IMR-90 (cell line): Measurements from ENCODE around the gene SEC23A. TPM values are rescaled to one million over a fixed set of nuclear protein-coding genes. Genes with fewer than 3 reads are reported as not detected.
"Not testable (repeated sequence)": the region's sequence is repeated elsewhere in the genome, so short reads cannot be mapped to it uniquely, and the experiment has no call there.

ENCODE experiments used
- ATAC-seq: fragments of 200-7000 bp; cut with Tn5 transposase; 2 replicates; pipeline ENCODE4 v1.9.1; 2020; ENCODE audit warnings: low read depth, mild to moderate bottlenecking, moderate library complexity
- BruUV-seq: library from RNA; stranded (reverse); fragments of 400-500 nt; replicated peaks from 2 replicates; lab custom pipeline; 2021; lab: Mats Ljungman, UMichigan
- CTCF ChIA-PET: fragments of 300-600 bp; formaldehyde crosslinking; extraction: SDS; loops from one replicate; lab custom pipeline; 2021; ENCODE audit warnings: antibody characterized with exemption; lab: Yijun Ruan, JAX
- POLR2A ChIA-PET: fragments of 300-600 bp; sonication (Branson Sonifier 250); formaldehyde crosslinking; loops from one replicate; lab custom pipeline; 2022; ENCODE audit warnings: antibody characterized with exemption; ENCODE audit not compliant: unreplicated experiment; lab: Charles Lee
- DNase-seq: peaks from one replicate; pipeline ENCODE4 v3.0.0; 2013
- H2AFZ ChIP-seq: replicated peaks from 2 replicates; pipeline ENCODE3; 2013; ENCODE audit warnings: low read length, mild to moderate bottlenecking; ENCODE audit not compliant: poor library complexity
- H2AK5ac ChIP-seq: 2 replicates; pipeline ENCODE4 v1.6.1; 2013; ENCODE audit warnings: low read depth, low read length, inconsistent platforms
- H2AK9ac ChIP-seq: replicated peaks from 2 replicates; pipeline ENCODE3; 2013; ENCODE audit warnings: mild to moderate bottlenecking, low read depth, low read length, moderate library complexity; ENCODE audit not compliant: poor library complexity
- H2BK120ac ChIP-seq: 2 replicates; pipeline ENCODE4 v1.6.1; 2013; ENCODE audit warnings: low read depth, low read length, inconsistent platforms
- H2BK15ac ChIP-seq: 3 replicates; pipeline ENCODE4 v1.6.1; 2013; ENCODE audit warnings: low read depth, low read length, inconsistent platforms
- H2BK20ac ChIP-seq: 2 replicates; pipeline ENCODE4 v1.6.1; 2013; ENCODE audit warnings: low read depth, mild to moderate bottlenecking, inconsistent platforms, low read length, moderate library complexity
- H2BK5ac ChIP-seq: 2 replicates; pipeline ENCODE4 v1.6.1; 2013; ENCODE audit warnings: mild to moderate bottlenecking, low read depth, low read length, inconsistent platforms; ENCODE audit not compliant: poor library complexity, severe bottlenecking
- H3K14ac ChIP-seq: replicated peaks from 2 replicates; pipeline ENCODE4 v1.6.1; 2013; ENCODE audit warnings: low read depth, low read length, inconsistent platforms
- H3K18ac ChIP-seq: 2 replicates; pipeline ENCODE4 v1.6.1; 2013; ENCODE audit warnings: low read depth, low read length, control low read depth
- H3K23ac ChIP-seq: 2 replicates; pipeline ENCODE4 v1.6.1; 2013; ENCODE audit warnings: low read depth, low read length, inconsistent platforms
- H3K27ac ChIP-seq: 2 replicates; pipeline ENCODE4 v1.5.1; 2013; ENCODE audit warnings: mild to moderate bottlenecking, control low read depth, low read length; ENCODE audit not compliant: insufficient read depth
- H3K27me3 ChIP-seq: 2 replicates; pipeline ENCODE4 v1.6.1; 2013; ENCODE audit warnings: low read length; ENCODE audit not compliant: control insufficient read depth, insufficient read depth
- H3K36me3 ChIP-seq: 2 replicates; pipeline ENCODE4 v1.6.1; 2013; ENCODE audit warnings: low read length, mixed read lengths; ENCODE audit not compliant: control insufficient read depth, insufficient read depth
- H3K4ac ChIP-seq: 2 replicates; pipeline ENCODE4 v1.6.1; 2013; ENCODE audit warnings: low read depth, low read length, inconsistent platforms
- H3K4me1 ChIP-seq: 2 replicates; pipeline ENCODE4 v1.6.1; 2013; ENCODE audit warnings: low read length, mixed read lengths; ENCODE audit not compliant: control insufficient read depth, insufficient read depth
- H3K4me2 ChIP-seq: 2 replicates; pipeline ENCODE4 v1.6.1; 2013; ENCODE audit warnings: low read depth, mild to moderate bottlenecking, control low read depth, low read length, moderate library complexity
- H3K4me3 ChIP-seq: 2 replicates; pipeline ENCODE4 v1.5.1; 2013; ENCODE audit warnings: low read depth, mild to moderate bottlenecking, control low read depth, low read length, moderate library complexity; ENCODE audit not compliant: insufficient read depth
- H3K56ac ChIP-seq: 2 replicates; pipeline ENCODE4 v1.6.1; 2013; ENCODE audit warnings: low read length, inconsistent platforms; ENCODE audit not compliant: insufficient read depth; ENCODE audit errors: extremely low read depth
- H3K79me1 ChIP-seq, 2 experiments: 2 replicates each; pipeline ENCODE4 v1.6.1; 2013; ENCODE audit warnings: low read length in 2 of 2, inconsistent platforms in 1 of 2, low read depth in 1 of 2
- H3K9ac ChIP-seq: 2 replicates; pipeline ENCODE4 v1.6.1; 2013; ENCODE audit warnings: low read depth, low read length, control low read depth
- H3K9me1 ChIP-seq: 2 replicates; pipeline ENCODE4 v1.6.1; 2013; ENCODE audit warnings: low read length, inconsistent platforms; ENCODE audit not compliant: insufficient read depth
- H3K9me3 ChIP-seq: 2 replicates; pipeline ENCODE4 v1.6.1; 2013; ENCODE audit warnings: low read length; ENCODE audit not compliant: control insufficient read depth, insufficient read depth
- H4K20me1 ChIP-seq: 2 replicates; pipeline ENCODE4 v1.6.1; 2013; ENCODE audit warnings: low read length, inconsistent platforms; ENCODE audit not compliant: insufficient read depth
- H4K5ac ChIP-seq: 2 replicates; pipeline ENCODE4 v1.6.1; 2013; ENCODE audit warnings: mild to moderate bottlenecking, low read depth, low read length, control low read depth
- H4K8ac ChIP-seq, 2 experiments: 2 replicates each; pipeline ENCODE4 v1.6.1; 2013; ENCODE audit warnings: low read depth in 2 of 2, low read length in 2 of 2, control low read depth in 1 of 2, inconsistent platforms in 1 of 2
- H4K91ac ChIP-seq: 2 replicates; pipeline ENCODE4 v1.6.1; 2013; ENCODE audit warnings: low read depth, low read length, inconsistent platforms; ENCODE audit not compliant: insufficient read depth
- CEBPB ChIP-seq: IDR thresholded peaks from 2 replicates; pipeline ENCODE4 v1.6.1; 2012; ENCODE audit warnings: low read depth, low read length, improper control_type of control experiment
- WGBS, 2 experiments: methylation state at CpG; one replicate each; pipeline versions ENCODE4 v1.1.5 to v1.1.7; 2013; ENCODE audit warnings: missing lambda C conversion rate in 2 of 2; ENCODE audit not compliant: insufficient read length in 1 of 2; ENCODE audit errors: extremely low coverage in 2 of 2; 5-methylcytosine and 5-hydroxymethylcytosine counted together
- dilution Hi-C: fragments of 300-500 bp; cut with HindIII; formaldehyde crosslinking; loops from one replicate; pipeline ENCODE4 v1.14.3; 2018; ENCODE audit warnings: low sequenced_read_pairs; ENCODE audit not compliant: unreplicated experiment
- in situ Hi-C: fragments of 300-500 bp; cut with MboI; formaldehyde crosslinking; loops from 3 replicates; pipeline ENCODE4 v1.14.3; 2019; ENCODE audit warnings: low sequenced_read_pairs, inconsistent platforms, mixed read lengths
- intact Hi-C: fragments of 100-400 bp; cut with micrococcal nuclease; formaldehyde crosslinking; loops from 2 replicates; pipeline ENCODE4 v1.10.0; 2022
- polyA plus RNA-seq, 3 experiments: library from polyadenylated mRNA; depleted of rRNA; stranded (reverse); fragments of >200 nt; gene quantifications; 2 replicates each; pipeline ENCODE4 v1.2.3, GENCODE V29; 2012; ENCODE audit warnings: low replicate concordance in 1 of 3
- total RNA-seq: library from RNA; depleted of rRNA; stranded (reverse); fragments of >200 nt; gene quantifications from 2 replicates; pipeline ENCODE4 v1.2.3, GENCODE V29; 2012

SEC23A gene
- total and polyA plus RNA-seq, 2 of the 4 experiments (the other 2 are of a cell fraction), result 141 to 609 TPM

GRCh38 chr14:39137835-39138234 lies 34.8 kb upstream of the SEC23A start:
- H3K23ac ChIP-seq, H4K91ac ChIP-seq, H2AK5ac ChIP-seq, H3K9ac ChIP-seq, H3K4me1 ChIP-seq, H2BK20ac ChIP-seq, H3K14ac ChIP-seq, ATAC-seq, H3K9me1 ChIP-seq, H3K4me3 ChIP-seq, H2BK120ac ChIP-seq, H2AK9ac ChIP-seq, H4K5ac ChIP-seq, H2AFZ ChIP-seq, H2BK15ac ChIP-seq, DNase-seq, H4K8ac ChIP-seq, H3K4ac ChIP-seq, H3K18ac ChIP-seq, intact Hi-C loops, H3K4me2 ChIP-seq, H4K20me1 ChIP-seq, BruUV-seq, H3K56ac ChIP-seq, H3K79me1 ChIP-seq, H3K9me3 ChIP-seq, in situ Hi-C loops, dilution Hi-C loops, H2BK5ac ChIP-seq, H3K27me3 ChIP-seq, POLR2A ChIA-PET: not testable (repeated sequence)
- WGBS, 2 experiments, result no CpG with 5 or more reads among the region's 8 CpGs
- Histone ChIP-seq H3K36me3 (peaks cover 20% of the 10 kb centered on the region), H3K27ac (peak overlapping the region; percentile 73; the same call in 1 of the 2 replicates)
- TF ChIP-seq CEBPB, result 0 out of 2 replicates have a peak, but pooled peaks have one; percentile 2
- CTCF ChIA-PET, result interaction anchor here (0.6 kb wide), 1 partner anchor 24 kb away, joined by 3 read pairs; no protein-coding TSS in a partner anchor
